Measurements from ENCODE around the gene MAFB.

Gene MAFB

DNA sequence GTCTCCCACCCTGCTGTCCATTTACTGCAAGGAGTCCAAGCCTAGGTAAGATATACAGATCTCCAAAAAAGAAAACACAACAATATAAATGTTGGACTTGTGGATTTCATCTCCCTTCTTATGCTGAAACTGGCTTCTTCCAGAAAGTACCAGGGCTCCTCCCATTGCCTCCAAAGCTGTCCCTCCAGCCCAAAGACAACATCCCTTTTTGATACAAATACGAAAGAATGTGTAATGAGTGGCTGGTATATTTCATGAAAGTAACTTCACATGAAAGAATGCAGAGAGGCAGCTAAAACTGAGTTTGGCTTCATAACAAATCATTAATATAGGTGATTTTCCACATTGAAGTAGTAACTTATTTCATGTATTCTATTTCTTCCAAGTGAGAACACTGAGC, 7.9 kb downstream of the MAFB start:
- DNase-seq = no peak

DNA sequence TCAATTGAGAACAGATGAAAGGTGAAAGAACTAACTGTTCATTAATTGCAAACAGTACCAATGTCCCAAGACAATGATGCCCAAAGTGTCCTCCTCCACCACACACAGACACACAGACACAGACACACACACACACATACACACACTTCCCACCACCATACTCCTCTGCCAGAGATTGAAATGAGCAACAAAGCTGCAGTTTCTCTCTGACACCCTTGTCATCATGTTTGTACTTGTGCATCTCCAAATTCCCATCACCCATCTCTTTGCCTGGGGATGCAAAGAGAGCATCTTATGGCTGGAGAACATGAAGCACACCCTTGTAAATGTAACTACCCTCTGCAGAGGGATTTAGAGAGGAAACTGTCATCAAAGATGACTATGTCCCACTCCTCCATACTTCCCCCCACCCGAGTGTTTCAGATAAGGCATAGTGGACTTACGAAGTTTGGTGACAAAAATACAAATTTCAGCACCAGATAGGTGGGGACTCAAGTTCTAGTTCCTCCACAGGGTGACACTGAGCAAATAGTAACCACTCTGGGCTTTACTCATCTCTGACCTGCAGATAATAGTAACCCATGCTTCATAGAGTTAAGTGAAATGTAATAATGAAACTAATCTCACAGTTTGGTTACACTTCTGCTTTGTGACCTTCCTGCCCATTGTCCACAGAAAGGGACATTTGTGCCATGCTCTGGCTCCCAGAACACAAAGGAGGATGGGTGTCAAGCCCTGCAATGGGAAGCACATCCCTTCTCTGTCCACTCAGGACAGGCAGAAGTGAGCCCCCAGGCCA, 8.7 kb downstream of the MAFB start:
- DNase-seq = no peak

DNA sequence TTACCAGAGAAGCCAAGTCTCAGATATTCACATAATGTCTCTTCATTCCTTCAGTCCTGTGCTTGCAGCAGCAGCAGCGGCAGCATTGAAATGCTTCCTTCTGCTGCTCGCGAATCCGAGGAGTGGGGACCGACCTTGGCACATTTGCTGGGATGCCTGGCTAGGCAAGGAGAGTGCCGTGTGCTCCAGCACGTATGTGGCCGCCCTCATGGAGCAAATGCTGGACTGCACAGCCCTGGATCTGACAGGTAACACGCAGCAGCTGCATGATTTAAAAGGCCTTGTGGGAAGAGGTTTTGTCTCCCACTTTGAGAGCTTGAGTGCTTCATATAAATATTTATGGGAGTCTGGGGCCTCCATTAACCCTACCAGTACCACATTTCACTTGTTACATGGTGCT, 9.9 kb downstream of the MAFB start:
- no peak for DNase-seq

DNA sequence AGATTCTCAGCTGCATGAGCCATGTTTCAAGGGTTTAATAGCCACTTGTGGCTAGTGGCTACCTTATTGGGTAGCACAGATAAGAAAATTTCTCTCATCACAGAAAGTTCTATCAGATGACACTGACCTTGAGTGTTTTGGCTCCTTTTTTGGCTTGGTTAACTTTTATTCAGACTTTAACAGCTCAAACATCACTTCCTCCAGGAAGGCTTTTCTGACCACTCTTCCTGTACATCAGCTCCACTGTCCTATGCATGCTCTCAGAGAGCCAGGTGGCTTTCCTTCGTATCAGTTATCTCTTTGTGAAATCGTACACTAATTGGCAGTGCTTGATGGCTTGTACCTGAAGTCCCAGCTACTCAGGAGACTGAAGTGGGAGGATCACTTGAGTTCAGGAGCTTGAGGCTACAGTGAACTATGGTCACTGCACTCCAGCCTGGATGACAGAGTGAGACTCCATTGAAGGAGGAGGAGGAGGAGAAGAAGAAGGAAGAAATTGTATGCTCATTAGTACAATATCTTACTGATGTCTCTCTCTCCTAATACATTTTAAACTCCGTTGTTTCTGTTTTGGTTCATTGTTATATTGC, 10.7 kb downstream of the MAFB start:
- no peak for DNase-seq

DNA sequence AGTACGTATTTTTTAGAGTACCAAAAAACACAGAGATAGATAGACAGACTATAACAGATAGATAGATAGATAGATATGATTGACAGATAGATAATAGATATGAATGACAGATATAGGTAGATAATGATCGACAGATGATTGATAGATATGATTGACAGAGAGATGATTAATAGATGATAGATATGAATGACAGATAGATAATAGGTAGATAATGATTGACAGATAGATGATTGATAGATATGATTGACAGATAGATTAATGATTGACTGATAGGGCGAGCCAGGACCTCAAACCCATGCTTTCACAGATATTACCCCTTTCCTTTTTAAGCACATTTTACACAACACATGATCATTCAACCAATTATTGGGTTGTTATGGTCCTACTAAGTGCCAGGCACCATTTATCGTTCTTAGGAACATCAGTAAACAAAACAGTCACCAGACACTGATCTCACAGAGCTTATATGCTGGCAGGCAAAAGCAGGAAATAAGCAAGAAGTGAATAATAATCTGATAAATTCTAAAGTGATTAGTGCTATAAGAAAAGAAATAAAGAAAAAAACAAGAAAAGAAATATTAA, 11.6 kb downstream of the MAFB start:
- DNase-seq = no peak

DNA sequence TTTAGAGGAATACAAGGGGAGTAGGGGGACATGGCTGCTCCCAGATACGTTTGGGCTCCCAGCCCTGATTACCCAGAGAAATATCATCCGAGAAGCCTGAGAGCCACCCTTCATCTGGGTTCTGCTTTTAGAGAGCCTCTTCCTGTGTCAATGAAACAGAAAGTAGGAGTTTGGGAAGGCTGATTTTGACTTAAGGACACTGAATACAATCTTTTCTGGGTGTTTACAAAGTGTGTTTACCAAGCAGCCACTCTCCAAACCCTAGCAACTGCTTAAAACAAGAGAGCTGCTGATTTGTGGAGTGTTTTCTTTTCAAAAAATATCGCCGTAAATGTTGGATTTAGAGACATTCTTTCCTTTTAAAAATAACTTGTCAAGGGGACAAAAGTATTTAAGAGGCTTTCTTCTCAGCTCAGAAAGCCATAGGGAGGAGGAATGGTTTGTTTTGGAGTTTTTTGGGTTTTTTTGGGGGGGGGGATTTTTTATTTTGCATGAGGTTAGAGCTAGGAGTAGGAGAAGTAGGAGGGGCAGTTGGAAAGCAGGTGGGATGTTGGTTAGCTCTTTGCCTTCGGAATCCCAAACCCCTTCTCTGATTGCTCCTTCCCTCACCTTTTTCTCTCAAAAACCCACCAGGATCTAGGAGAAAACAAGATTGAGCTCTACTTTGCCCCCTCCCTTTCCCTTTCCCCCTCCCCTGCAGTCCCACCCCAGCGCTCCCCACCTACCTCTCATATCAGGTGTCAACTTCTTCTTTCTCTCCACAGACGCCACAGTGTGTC, 12.4 kb downstream of the MAFB start:
- DNase-seq = no peak

DNA sequence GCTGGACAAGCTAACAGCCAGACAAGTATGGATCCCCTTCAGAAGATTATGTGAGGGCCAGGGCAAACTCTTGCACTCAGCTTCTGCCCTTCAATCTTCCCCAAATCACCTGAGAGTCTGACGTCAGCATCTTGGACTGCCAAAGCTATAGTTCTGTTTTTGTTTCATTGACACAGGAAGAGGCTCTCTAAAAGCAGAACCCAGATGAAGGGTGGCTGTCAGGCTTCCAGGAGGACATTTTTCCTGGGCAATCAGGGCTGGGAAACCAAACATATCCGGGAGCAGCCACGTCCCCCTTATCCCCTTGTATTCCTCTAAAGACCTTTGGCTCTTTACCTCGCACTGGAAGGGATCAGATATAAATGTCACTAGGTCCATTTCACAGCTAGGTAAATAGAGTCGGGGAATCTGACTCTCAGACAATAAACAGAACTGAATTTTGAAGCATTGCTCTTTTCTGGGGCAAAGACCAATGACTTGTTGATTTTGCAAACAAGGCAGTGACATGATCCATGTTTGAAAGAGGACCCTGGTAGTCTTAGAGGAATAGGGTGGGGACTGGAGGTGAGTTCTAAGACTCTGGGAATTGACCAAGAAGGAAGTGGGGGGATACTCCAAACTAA, 13.3 kb downstream of the MAFB start:
- no peak for DNase-seq

DNA sequence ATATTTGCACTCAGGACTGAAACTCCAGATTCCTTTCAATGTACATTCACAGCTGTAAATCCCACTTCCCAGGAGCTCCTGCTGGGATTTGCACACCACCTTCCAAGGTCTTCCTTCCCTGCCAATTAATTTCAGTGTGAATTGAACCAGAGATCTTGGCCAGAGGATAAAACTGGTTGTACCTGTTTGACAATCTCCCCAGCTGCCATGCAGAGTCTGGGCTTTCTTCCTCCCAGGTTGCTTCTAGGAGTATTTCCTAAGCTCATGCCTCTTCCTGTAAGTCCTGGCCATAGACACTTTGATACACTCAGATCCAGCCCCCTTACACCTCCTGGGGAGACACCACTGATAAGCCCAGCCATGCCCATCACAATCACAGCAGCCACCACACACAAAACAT, 15.6 kb downstream of the MAFB start:
- no peak for DNase-seq

DNA sequence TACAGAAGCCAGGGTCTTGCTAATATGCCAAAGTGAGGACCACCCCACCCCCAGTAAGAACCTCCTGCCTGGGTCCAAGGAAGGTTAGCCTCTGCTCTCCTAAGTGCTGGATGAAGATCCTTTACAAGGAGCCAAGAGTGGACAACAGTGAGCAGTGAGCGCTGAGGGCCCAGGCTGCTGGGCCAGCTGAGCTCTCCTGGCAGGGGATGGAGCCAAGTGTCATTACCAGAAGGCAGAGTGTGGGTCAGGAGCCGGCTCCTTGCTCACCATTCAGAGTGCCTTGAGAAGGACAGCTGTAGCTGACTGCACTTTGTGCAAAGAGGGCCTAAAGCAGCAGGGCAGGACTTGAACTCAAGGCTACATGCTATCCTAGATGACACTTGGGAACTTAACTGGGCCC, 16.9 kb downstream of the MAFB start:
- no peak for DNase-seq

DNA sequence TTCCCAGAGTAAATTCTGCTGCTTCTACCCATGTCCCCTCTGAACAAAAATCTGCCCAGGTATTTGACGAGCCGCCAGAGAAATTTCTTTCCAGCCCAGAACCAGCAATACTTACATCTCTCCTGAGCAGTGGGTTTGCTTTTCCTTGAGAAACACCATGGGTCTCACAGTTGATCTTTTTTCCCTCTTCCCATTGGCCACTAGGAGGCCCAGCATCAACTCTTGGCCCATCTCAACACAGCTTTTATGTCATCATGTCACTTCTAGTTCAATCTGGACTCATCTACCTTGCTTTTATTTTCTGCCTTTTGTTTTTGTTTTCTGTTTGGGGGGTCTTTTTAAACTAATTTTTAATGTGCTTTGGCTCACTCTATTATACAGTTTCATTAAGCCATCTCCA, 18.8 kb downstream of the MAFB start:
- DNase-seq = no peak

DNA sequence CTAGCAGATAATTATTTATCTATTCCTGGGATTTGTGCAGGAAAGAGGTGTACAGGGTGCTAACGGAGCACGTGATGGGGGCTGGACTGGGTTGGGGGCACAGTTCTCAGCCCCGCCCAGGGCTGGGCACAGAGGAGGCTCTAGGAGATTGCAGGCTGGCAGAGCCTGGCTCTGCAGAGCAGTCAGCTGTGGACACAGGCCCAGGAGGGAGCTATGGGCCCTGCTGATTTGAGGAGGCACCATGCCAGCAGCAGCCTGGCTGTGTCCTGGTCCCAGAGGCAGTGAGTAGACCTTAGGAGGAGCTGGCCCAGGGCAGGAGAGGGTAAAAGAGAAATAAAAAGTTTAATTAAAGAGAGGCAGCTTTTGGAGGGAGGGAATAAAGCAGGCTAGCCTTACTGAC, 19.3 kb downstream of the MAFB start:
- no peak for DNase-seq

DNA sequence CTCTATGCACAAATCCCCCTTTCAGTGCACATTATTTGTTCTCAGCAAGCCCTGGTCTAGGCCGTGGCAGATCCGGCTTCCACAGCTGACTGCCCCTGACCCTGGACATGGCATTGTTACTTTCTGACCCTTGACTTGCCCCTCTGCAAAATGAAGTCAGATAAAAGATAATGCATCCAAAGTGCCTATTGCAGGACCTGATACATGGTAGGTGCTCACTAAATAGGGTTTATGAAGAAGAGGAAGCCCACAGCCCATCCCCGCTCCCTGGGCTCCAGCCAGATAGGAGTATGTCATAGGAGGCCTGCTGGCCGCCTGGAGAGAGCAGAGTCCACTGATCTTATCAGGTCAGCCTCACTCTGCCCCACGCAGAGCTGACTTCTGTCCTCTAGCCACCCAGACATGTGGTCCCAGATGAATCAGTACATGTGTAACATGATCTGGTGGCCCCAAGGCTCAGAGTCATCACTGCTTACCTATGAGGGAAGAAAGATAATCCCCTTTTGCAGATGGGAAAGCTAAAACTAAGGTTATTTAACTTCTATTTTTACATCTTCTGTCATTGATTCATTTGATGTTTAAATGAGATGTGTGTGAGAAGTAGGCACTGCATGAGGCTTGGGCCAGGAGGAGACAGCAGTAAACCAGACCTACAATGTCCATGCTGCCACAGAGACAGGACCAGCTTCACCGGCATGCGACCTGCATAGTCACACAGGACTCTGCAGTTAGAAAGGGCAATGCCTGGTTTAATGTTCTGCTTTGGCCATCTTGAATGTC, 20.4 kb downstream of the MAFB start:
- DNase-seq = no peak

DNA sequence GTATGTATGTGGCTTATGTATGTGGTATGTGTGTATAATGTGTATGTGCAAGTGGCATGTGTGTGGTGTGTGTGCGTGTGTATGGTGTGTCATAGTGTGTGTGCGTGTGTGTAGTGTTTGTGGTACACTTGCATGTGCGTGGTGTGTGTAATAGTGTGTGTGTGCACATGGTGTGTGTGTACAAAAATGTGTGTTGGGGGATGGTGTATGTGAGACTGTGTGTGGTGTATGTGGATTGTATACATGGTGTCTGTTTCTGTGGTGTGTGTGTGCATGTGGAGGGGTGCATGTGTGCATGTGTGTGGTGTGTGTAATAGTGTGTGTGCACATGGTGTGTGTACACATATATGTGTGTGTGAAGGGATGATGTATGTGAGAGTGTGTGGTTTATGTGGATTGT, 21.5 kb downstream of the MAFB start:
- no peak for DNase-seq

DNA sequence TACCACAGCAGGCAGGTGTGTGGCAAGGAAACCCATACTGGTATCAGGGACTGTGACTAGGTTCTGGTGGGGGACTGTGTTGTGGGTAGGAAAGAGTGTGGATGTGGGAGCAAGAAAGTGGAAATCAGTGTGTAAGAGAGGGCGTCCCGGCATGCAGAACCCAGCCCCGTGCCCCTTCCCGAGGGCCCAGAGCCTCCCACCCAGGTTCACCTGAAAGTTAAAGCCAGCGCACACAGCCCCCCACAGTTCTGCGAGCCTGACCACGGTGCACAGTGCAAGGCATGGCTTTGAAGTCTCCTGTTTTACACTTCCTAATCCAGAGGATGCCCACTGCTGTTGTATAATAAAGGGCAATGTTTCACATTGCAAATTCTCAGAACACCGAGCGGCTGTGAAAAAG, 22.7 kb downstream of the MAFB start:
- DNase-seq = no peak

DNA sequence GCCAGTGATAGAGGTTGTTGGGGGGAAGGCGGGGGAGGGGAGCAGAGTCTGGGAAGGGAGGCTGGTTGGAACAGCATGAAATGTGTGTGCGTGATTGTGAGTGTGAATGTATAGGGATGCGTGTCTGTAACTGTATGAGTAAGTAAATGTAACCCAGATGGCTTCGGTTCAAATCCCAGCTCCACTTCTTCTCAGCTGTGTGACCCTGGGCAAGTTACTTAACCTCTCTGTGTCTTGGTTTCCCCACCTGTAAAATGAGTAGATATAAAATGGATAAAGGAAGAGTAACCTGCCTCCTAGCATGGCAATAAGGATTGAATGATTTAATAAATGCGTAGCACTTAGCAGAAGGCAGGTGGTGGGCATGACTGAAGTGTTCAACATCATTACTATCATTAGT, 24.1 kb downstream of the MAFB start:
- DNase-seq = no peak

DNA sequence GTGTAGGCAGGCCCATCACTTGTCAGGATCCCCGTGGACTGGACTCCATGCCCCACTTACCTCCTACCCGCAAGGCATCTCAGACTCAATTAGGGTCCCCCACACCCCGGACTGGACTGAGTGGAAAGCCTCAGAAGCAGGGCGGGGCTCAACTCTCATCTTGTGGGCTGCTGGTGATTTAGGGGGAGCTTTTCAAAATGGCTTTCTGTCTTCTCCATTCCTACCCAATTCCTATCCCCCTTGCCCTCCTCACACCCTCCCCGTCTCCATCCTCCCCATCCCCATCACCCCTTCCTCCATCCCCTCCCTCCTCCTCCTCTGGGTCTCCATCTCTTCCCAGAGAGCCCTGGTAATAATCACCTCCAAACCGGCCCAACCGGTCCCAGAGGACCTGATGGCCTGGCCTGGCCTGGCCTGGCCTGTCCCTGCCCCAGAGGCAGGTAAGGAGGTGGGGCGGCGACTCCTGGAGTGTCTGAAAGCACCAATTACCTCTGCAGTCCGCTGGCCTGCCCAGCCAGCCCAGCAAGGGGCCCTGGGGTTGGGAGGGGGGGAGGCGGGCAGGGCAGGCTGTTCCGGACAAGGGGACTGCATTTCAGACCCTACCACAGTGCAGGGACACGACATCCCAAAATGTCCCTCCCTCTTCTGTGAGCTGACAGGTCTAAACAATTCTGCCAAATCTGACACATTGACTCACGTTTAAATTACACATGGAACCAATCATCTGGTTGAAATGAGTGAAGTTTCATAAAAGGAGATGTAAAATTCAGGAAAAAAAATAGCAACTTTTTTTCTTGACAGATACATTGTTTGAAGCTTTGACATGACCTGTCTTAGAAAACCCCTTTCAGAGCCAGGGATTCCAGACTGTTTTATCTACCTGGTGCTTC, 24.8 kb downstream of the MAFB start:
- no peak for DNase-seq

DNA sequence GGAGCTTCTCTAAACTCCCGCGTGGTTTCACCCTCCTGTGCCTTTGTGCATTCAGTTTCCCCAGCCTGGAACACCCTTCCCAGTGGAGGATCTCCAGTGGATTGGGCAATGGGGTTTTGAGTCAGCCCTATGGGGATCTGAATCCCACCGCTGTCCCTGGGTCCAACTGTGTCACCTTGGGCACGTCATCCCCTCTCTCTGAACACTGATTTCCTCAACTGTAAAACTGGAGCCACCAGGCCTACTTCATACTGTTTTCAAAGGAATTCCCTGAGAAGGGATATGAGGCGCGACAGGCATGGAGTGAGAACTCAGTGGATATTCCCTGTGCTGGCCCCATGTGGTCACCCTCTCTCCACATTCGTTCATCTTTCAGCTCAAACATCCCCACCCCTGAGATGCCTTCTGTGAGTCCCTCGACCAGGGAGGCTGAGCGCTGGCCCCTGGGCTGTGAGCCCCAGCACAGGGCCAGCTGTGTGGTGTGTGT, 25.7 kb downstream of the MAFB start:
- DNase-seq = no peak

DNA sequence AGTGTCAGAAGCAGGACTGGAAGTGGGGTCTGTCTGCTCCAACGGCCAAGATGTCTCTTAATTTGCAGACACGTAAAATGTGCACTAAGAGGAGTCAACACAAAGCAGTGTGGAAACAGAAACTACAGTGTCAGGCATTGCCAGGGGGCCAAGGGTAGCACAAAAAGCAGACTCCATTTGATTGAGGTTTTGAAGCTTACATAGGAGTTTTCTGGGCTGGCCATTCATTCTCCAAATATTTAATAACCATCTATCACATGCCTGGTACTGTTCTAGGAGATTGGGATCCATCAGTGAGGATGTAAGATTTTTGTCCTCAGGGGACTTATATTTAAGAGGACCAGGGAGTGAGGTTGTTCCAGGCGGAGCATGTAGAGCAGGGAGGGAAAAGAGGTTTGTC, 29.5 kb downstream of the MAFB start:
- DNase-seq = no peak

DNA sequence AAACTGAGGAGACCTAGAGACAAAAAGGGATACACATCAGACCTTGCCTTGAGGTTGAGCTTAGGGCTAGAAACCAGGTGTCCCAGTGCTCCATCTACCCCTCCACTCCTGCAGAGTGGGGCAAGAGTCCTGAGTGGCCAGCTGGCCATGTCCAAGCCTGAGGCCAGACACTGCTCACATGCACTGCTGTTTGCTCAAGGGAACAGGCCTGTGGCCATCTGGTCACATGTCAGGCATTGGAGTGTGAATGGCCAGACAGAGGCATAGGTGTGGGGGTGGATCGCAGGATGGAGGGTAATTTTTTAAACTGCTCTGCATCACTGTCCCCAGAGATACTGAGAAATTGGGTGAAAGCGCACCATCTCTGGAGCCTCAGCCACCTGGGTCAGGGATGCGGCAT, 30.5 kb downstream of the MAFB start:
- no peak for DNase-seq

DNA sequence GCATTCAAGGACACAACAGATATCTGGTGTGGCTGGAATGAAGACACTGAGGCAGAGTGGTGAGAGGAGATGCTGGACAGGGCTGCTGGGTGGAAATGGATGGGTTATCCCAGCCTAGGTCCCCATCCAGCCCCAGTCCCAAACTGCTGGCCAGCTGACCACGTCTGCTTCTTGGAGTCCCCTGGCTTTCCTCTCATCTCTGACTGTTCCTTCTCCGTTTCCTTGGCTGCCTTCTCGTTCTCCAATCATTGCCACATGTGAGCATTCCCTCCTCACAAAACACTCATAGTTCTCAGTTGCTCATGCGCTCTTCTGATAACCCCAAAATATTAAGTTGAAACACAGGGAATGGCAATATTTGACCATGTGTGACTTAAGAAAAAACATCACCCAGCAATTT, 31.5 kb downstream of the MAFB start:
- DNase-seq = no peak

DNA sequence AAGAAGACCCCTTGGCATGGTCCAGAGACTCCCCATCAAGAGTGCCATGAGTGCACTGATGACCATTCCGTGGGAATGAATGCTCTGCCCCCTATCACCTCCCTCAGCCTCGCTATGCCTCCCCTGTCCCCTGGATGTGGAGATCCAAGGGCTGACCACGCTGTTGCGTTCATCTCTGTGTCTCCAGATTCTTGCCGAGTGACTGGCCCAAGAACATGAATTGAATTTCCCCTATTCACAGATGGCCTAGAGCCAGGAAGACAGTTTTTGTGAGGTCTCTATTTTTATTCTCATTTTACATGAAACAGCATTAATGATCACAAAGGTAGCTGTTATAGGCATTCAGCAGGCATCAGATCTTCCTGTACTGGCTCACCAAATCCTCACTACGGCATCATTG, 33.6 kb downstream of the MAFB start:
- no peak for DNase-seq

Measured in central memory CD4-positive, alpha-beta T cell (primary cell).